NCI-H1436 (cell line): ENCODE measurements around the gene FYTTD1.

Experiments
- DNase-seq: peaks from one replicate; lab custom pipeline; 2025; lab: John Stamatoyannopoulos, UW

FYTTD1 gene

DNA sequence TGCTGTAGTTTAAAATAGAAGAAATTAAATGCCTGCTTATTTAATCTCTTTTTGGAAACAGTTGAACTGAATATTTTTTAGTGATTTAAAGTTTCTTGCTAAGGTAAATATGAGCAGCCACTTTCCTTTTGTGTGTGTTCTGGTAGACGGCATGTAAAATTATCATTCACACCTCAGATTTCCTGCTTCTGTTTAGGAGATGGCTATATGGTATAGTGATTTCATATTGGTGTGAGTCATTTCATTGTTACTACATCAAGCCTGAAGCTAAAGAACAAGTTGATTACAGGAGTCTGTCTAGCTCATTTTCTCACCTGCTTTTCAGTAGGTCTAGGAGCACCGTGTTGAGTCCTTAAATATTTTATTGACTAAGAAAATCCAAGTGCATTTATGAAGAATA, 43.6 kb downstream of the FYTTD1 start:
- DNase-seq = no peak

GRCh38 chr3:197794115-197794514, 44.4 kb downstream of the FYTTD1 start:
- no peak for DNase-seq

GRCh38 chr3:197795200-197795599, 45.5 kb downstream of the FYTTD1 start:
- DNase-seq = no peak

DNA sequence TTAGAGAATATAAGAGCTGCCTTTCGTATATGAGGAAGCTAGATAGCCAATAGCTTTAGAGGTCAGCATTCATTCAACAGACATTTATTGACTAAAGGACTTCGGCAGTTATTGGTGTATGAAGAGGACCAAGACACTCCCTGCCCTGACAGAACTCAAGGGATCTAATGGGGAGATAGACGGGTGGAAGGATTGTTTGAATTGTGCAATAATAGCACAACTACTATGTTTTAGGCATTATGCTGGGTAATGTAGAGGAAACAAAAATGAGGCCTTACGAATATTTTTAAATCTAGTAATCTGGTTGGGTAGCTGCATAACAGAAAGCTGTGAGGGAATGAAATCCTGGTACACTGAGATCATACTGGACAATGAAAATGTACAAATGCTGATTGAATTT, 46.4 kb downstream of the FYTTD1 start:
- no peak for DNase-seq

GRCh38 chr3:197798863-197799262, 49.2 kb downstream of the FYTTD1 start:
- DNase-seq = no peak

DNA sequence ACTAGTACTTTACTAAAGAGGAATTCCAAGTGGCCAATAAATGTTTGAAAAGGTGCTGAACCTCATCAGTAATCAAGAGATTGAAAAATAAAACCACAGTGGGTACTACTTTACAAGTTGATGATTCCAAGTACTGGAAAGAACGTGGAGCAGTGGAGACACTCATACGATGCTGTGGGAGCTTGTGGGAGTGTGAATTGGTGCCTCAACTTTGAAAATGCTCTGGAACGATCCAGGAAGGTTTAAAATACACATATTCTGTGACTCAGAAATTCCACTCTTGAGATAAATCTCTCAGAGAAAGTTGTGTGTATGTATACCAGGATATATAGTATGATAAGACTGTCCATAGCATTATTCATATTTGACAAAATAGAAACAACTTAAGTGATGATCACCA, 50.7 kb downstream of the FYTTD1 start:
- no peak for DNase-seq

GRCh38 chr3:197801891-197802778, 52.5 kb downstream of the FYTTD1 start:
- DNase-seq = no peak

DNA sequence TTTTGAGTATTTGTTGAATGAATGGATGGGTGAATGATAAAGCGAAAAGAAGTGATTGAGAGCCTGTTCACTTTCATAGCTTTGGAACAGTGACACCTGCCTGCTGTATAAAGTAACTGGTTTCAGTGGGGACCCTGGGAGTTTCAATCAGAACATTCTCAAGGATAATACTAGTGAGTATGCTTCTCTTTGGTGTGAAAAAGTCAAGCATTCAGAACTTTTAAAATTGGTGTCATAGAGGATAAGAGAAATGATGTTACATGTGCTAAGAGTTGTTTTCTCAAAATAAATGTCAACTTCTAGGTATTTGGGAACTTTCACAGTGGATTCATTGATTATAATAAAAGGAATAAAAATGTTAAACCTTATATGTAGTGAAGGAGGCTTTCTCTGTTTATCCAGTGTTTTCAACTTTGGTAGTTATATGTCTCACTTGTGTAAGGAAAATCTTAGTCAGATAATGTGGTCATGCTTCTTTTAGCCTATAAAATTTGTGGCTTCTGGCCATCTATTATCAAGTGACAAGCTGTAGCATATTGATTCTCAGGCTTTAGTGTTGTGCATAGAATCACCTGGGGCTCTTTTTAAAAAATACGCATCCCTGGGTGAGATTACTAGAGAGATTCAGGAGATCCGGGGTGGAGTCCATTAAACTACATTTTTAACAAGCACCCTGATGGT, 53.2 kb downstream of the FYTTD1 start:
- DNase-seq = no peak

DNA sequence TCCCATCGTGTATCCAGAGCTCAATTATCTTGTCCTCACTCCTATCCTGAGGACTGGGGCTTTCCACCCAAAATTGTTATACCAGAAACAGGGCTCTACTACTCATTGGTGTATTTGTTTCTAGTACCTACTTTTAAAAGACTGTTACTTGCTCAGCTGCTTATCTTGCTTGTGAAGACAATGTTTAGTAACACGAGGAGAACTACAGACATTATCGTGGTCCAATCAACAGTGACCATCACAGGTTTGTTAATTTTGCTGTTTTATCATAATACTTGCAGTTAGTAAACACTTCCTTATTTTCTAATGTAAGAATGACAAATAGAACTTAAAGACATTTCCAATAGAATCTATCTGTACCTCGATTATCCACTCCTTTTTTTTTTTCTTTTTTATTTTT, 54.8 kb downstream of the FYTTD1 start:
- DNase-seq = no peak

DNA sequence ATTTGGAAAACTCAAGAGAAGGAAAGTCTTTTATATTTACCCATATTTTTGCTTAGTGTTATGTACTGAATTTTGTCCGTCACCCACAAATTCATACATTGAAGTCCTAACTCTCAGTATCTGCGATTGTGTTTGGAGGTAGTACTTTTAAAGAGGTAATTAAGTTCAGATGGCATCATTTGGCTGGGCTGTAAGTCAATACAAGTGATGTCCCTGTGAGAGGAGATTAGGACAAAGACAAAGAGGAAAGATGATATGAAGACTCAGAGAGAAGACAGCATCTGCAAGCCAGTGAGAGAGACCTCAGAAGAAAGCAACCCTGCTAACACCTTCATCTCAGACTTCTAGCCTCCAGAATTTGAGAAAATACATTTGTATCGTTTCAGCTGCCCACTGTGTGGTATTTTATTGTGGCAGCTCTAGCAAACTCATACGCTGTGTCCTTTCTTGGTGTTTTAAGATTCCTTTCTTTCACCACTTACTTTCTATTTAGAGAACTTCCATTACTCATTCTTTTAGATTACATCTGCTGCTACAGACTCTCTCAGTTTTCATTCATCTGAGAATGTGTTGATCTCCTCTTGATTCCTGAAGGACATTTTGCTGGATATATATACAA, 58.4 kb downstream of the FYTTD1 start:
- DNase-seq = no peak

DNA sequence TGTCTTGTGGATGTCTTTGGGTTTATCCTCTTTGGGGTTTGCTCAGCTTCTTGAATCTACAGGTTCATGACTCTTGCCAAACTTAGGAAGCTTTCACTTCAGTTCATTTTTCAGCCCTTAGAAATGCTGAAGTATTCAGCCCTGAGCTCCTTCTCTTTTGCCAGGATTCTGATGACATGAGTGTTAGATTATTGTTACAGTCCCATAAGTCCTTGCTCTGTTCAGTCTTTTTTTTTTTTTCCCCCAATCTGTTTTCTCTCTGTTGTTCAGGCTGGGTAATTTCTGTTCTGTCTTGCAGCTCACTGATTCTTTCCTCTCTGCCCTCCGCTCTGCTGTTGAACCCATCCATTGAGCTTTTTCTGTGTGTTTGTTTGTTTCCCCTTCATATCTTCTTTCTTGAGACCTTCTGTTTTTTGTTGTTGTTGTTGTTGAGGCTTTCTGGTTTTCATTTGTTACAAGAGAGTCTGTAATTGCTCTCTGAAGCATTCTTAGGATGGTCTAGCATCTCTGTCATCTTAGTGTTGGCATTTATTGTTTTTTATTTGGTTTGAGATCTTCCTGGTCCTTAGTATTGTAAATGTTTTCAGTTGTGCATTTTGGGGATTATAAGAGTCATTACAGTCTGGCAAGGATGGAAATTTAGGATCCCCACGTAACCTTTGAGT, 59.8 kb downstream of the FYTTD1 start:
- DNase-seq = no peak

DNA sequence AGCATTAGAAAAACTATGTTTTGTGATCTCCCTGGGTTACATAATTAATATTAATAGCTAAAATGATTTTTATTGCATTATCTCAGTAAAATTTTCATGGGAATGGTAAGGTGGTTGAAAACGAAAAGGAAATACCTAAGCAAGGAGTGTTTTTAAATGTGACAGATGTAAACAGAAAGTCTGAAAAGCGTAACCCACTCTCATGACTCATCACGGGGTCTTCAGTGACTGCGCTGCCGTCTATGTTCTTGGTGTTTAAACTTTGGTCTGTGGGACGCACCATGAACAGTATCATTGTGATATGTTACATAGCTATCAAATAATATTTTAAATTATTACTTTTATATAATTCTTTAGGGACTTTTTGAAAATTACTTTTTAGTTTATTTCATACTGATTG, 61.2 kb downstream of the FYTTD1 start:
- no peak for DNase-seq

GRCh38 chr3:197811343-197811742, 61.7 kb downstream of the FYTTD1 start:
- DNase-seq = no peak

GRCh38 chr3:197814372-197814771, 64.7 kb downstream of the FYTTD1 start:
- no peak for DNase-seq

GRCh38 chr3:197820550-197821335, 71.1 kb downstream of the FYTTD1 start:
- DNase-seq = no peak

DNA sequence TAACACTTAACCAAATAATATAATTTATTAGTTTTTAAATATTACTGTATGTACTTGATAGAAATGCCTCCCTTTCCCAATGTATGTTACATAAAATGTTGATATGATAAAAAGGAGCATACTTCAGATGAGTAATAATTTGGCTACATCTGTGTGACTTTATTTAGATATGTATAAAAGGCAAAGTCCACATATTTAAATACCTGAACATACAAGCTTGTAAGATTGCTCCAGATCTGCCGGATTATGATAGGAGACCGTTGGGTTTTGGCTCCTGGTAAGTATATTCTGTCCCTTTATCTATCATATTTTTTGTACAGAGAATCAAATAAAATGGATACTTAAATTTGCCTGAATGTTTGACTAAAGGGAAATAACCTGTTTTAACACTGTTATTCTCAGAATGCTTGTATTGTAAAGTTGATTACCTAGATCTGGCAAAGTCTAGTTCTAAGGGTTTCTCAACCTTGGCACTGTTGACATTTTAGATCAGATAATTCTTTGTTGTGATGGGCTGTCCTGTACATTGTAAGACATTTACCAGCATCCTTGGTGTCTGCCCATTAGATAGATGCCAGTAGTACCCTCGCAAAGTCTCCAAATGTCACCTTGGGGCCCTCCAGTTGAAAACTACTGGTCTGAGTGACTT, 79.8 kb downstream of the FYTTD1 start:
- no peak for DNase-seq

- no peak for DNase-seq
These were observed 80.8 kb downstream of the FYTTD1 start for GRCh38 chr3:197830308-197830966.

DNA sequence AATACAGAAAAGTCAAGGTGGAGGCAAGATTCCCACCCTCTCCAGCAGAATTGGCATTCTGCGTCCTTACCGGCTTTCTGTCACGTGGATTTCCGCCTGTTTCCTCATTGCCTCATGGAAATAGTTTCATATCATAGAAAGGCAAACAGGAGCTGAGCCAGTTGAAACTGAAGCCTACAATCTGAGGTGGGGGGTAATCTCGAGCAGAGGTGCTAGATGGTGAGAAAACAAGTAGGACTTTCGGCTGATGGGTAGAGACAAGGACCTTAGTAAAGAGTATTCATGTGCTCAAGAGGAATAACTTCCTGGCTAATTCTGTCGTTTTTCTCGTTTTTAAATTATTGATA, 81.3 kb downstream of the FYTTD1 start:
- DNase-seq = no peak

GRCh38 chr3:197833930-197834715, 84.4 kb downstream of the FYTTD1 start:
- no peak for DNase-seq

- DNase-seq = no peak
These were observed 85.8 kb downstream of the FYTTD1 start for GRCh38 chr3:197835509-197835908.
